ENCODE results near the gene SEL1L3. TPM values are rescaled to one million over a fixed set of nuclear protein-coding genes. Genes with fewer than 3 reads are reported as not detected.

The SEL1L3 gene
- total RNA-seq, 1 experiment from 2014 or later = 31.9 TPM

DNA sequence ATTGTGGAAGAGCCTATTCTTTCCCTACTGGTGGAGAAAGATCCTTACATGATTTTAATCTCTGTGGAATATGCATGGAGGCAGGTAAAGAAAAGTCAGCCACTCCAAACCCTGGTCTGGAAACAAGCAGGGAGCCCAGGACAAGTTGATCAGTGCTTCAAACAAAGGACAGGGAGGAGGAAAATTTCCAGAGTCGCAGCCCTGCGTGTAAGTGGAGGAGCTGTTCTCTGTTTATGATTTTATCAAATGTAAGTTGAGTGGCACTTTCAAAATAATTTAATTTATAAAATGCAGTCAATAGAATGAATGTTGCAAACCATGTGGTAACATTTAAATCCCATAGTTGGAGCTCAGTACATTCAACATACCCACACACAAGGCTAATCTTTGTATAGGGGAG is 150.2 kb downstream of the SEL1L3 start:
- H3K9ac ChIP-seq (ENCODE audit: low read length) = no peak overlapping the region
- H3K9me3 ChIP-seq (ENCODE audit: low read length) = no peaks in the 10 kb centered on the region
- H4K20me1 ChIP-seq (ENCODE audit: low read length) = no peaks in the 10 kb centered on the region
- intact Hi-C loops (cut with micrococcal nuclease) = no loop called here
- CTCF ChIA-PET = no interaction called here
- no peak for DNase-seq
- H3K36me3 ChIP-seq (ENCODE audit: low read depth, low read length) = no peaks in the 10 kb centered on the region
- H3K79me2 ChIP-seq (ENCODE audit: low read length) = no peaks in the 10 kb centered on the region
- no peak overlapping the region for H3K4me2 ChIP-seq (ENCODE audit: low read length)
- H3K4me3 ChIP-seq (ENCODE audit: low read length) = no peak overlapping the region
- BruUV-seq (replicated peaks) = no TSS peak
- no peak overlapping the region for H3K27ac ChIP-seq (ENCODE audit: low read length)
- no peaks in the 10 kb centered on the region for H3K27me3 ChIP-seq (ENCODE audit: low read length)
- no peak for ATAC-seq
- no peaks in the 10 kb centered on the region for H3K9me2 ChIP-seq (replicated peaks; ENCODE audit: low read length)
- no peak overlapping the region for H2AFZ ChIP-seq (ENCODE audit: low read length)
- H3K4me1 ChIP-seq (ENCODE audit: insufficient read depth, low read length) = no peaks in the 10 kb centered on the region
- H3F3A ChIP-seq (ENCODE audit: low read length, unreplicated experiment) = no peaks in the 10 kb centered on the region
- TF ChIP-seq EZH2phosphoT487 (IDR thresholded peaks at IDR 0.05; ENCODE audit: borderline replicate concordance, low read length) (no peak), EZH2 (IDR thresholded peaks at IDR 0.05; ENCODE audit: low read length, unreplicated experiment) (no peak)
- TF ChIP-seq, protein P1, sequence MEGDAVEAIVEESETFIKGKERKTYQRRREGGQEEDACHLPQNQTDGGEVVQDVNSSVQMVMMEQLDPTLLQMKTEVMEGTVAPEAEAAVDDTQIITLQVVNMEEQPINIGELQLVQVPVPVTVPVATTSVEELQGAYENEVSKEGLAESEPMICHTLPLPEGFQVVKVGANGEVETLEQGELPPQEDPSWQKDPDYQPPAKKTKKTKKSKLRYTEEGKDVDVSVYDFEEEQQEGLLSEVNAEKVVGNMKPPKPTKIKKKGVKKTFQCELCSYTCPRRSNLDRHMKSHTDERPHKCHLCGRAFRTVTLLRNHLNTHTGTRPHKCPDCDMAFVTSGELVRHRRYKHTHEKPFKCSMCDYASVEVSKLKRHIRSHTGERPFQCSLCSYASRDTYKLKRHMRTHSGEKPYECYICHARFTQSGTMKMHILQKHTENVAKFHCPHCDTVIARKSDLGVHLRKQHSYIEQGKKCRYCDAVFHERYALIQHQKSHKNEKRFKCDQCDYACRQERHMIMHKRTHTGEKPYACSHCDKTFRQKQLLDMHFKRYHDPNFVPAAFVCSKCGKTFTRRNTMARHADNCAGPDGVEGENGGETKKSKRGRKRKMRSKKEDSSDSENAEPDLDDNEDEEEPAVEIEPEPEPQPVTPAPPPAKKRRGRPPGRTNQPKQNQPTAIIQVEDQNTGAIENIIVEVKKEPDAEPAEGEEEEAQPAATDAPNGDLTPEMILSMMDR (conservative IDR thresholded peaks at IDR 0.05; ENCODE audit: low read depth, low read length) = no peak
- POLR2A ChIA-PET (ENCODE audit: unreplicated experiment) = interaction anchor here (0.5 kb wide), 1 partner anchor 11 kb away, joined by 8 read pairs; no protein-coding TSS in a partner anchor

DNA sequence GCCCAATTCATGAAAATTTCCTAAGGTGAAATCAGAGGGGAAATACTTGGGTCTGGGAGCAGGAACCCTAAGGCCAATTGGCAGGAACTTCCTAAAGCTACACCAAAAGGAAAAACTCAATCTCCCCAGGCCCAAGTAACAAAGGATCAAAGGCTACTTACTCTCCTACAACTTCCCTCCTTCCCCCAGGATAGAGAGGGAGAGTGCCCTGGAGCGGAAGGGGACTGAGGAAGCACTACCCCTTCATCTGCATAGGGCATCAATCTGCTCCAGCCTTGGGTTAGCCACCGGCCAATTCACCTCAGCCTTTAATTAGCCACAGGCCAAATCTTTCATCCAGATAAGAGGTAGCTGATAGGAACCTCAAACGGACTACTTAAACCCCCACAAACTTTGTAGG is 152.2 kb downstream of the SEL1L3 start:
- Histone ChIP-seq H2AFZ (ENCODE audit: low read length) (no peak overlapping the region), H3K36me3 (ENCODE audit: low read depth, low read length) (no peaks in the 10 kb centered on the region), H3K4me2 (ENCODE audit: low read length) (no peak overlapping the region), H3K27me3 (ENCODE audit: low read length) (no peaks in the 10 kb centered on the region), H3K9me3 (ENCODE audit: low read length) (no peaks in the 10 kb centered on the region), H3K9ac (ENCODE audit: low read length) (no peak overlapping the region), H3F3A (ENCODE audit: low read length, unreplicated experiment) (no peaks in the 10 kb centered on the region), H3K4me1 (ENCODE audit: insufficient read depth, low read length) (no peaks in the 10 kb centered on the region), H4K20me1 (ENCODE audit: low read length) (no peaks in the 10 kb centered on the region), H3K79me2 (ENCODE audit: low read length) (no peaks in the 10 kb centered on the region), H3K4me3 (ENCODE audit: low read length) (no peak overlapping the region), H3K27ac (ENCODE audit: low read length) (no peak overlapping the region), H3K9me2 (replicated peaks; ENCODE audit: low read length) (no peaks in the 10 kb centered on the region)
- no peak for DNase-seq
- TF ChIP-seq, protein P1 (conservative IDR thresholded peaks at IDR 0.05; ENCODE audit: low read depth, low read length) = no peak
- no peak for TF ChIP-seq EZH2phosphoT487 (IDR thresholded peaks at IDR 0.05; ENCODE audit: borderline replicate concordance, low read length)
- no peak for TF ChIP-seq EZH2 (IDR thresholded peaks at IDR 0.05; ENCODE audit: low read length, unreplicated experiment)
- no TSS peak for BruUV-seq (replicated peaks)
- ChIA-PET CTCF (no interaction called here), POLR2A (ENCODE audit: unreplicated experiment) (no interaction called here)
- intact Hi-C loops (cut with micrococcal nuclease) = no loop called here
- ATAC-seq = no peak

DNA sequence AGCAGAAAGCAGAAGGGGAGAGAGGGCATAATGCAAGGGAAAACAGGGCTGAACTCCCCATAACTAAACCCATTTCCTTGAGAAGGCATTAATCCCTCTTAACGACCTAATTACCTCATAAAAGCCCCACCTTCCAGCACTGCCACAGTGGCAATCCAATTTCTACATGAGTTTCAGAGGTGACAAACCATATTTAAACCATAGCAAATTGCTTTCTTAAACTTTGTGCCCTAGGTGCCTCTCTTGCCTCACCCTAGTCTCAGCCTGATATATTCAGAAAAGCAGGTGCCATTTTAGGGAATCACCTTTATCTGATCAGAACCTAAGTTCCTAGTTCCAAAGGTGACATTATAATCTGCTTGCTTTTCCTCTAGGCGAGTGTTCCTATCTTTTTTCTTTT is 158.3 kb downstream of the SEL1L3 start:
- BruUV-seq (replicated peaks) = no TSS peak
- Histone ChIP-seq H3K36me3 (ENCODE audit: low read depth, low read length) (no peaks in the 10 kb centered on the region), H3K27me3 (ENCODE audit: low read length) (no peaks in the 10 kb centered on the region), H3K4me3 (ENCODE audit: low read length) (no peak overlapping the region), H3K9ac (ENCODE audit: low read length) (no peak overlapping the region), H3K27ac (ENCODE audit: low read length) (no peak overlapping the region), H3K79me2 (ENCODE audit: low read length) (no peaks in the 10 kb centered on the region), H3K9me2 (replicated peaks; ENCODE audit: low read length) (no peaks in the 10 kb centered on the region), H2AFZ (ENCODE audit: low read length) (no peak overlapping the region), H3F3A (ENCODE audit: low read length, unreplicated experiment) (no peaks in the 10 kb centered on the region), H3K4me1 (ENCODE audit: insufficient read depth, low read length) (peaks cover 5% of the 10 kb centered on the region), H4K20me1 (ENCODE audit: low read length) (no peaks in the 10 kb centered on the region), H3K9me3 (ENCODE audit: low read length) (no peaks in the 10 kb centered on the region), H3K4me2 (ENCODE audit: low read length) (no peak overlapping the region; the same call in 1 of the 2 replicates)
- ChIA-PET CTCF (no interaction called here), POLR2A (ENCODE audit: unreplicated experiment) (no interaction called here)
- TF ChIP-seq, protein P1 (conservative IDR thresholded peaks at IDR 0.05; ENCODE audit: low read depth, low read length) = no peak
- no peak for TF ChIP-seq EZH2 (IDR thresholded peaks at IDR 0.05; ENCODE audit: low read length, unreplicated experiment)
- no peak for TF ChIP-seq EZH2phosphoT487 (IDR thresholded peaks at IDR 0.05; ENCODE audit: borderline replicate concordance, low read length)
- ATAC-seq (no peak), DNase-seq (no peak)
- intact Hi-C loops (cut with micrococcal nuclease) = no loop called here

All from PC-3 (cell line).